ENCODE results near the gene GPC2.
"Not testable (repeated sequence)": the region's sequence is repeated elsewhere in the genome, so short reads cannot be mapped to it uniquely, and the experiment has no call there.

The GPC2 gene

GRCh38 chr7:100177045-100178001 is at the start of gene GPC2, which contains the start of gene STAG3:
TSS of gene GPC2 (minus strand) at chr7:100177381. CDS start at chr7:100177199, 182 bp downstream.
TSS of gene STAG3 (plus strand) at chr7:100177918. CDS start at chr7:100180557, 2,639 bp downstream.
- peak; percentile 96 for DNase-seq

- not testable (repeated sequence) for DNase-seq
These were observed 47.7 kb upstream of the GPC2 start for GRCh38 chr7:100224891-100225290.

DNA sequence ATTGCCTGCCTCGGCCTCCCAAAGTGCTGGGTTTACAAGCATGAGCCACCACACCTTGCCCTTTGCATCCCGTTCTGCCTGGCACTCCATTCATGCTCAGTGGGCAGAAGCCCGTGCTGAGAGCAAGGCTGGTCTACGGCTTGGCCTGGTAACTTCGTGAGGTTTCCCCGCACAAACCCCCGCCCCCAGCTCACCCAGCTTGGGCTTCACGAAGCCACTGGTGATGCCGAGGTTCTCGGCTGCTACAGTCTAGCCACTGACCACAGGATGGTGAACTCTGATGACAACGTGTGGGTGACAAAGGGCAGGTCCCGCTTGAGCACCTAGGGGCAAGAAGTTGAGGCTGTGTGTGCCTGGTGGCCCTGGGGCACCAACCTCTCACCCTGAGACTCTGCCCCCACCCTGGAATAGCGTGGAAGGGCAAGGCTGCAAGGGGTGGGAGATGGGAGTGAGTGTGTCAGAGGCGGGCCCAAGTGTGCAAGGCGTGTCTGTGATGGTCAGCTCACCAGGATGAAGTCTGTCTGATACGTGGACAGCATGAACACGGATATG is 46.3 kb upstream of the GPC2 start:
- DNase-seq, result not testable (repeated sequence)

DNA sequence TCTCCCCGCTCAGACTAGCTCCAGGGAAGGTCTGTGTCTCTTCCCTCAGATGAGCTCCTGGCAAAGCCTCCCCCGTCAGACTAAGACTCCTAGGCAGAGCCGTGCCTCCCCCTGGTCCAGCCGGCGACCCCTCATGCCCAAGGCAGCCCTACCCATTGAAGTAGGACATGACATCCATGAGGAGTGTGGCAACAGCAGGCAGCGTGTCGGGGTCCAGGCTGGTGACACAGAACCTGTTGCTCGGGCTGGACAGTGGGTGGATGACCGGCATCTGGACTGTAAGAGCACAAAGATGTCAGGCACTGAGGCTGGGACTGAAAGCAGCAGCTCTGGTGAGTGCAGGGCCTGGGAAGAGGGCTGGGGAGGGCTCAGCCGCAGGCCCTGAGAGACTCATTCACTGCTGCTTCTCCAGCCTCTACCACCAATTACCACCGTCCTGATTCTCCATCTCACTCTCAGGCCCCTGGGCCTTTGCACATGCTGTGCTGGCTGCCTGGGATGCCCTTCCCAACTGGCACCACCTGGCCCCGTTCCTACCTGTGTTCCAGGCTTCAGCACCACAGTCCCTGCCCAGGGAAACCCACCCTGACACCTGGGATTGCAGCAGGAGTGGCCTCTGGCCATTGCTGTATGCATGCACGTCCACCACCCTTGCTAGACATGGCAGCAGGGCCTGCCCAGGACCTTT is 45.4 kb upstream of the GPC2 start:
- DNase-seq, result no peak

DNA sequence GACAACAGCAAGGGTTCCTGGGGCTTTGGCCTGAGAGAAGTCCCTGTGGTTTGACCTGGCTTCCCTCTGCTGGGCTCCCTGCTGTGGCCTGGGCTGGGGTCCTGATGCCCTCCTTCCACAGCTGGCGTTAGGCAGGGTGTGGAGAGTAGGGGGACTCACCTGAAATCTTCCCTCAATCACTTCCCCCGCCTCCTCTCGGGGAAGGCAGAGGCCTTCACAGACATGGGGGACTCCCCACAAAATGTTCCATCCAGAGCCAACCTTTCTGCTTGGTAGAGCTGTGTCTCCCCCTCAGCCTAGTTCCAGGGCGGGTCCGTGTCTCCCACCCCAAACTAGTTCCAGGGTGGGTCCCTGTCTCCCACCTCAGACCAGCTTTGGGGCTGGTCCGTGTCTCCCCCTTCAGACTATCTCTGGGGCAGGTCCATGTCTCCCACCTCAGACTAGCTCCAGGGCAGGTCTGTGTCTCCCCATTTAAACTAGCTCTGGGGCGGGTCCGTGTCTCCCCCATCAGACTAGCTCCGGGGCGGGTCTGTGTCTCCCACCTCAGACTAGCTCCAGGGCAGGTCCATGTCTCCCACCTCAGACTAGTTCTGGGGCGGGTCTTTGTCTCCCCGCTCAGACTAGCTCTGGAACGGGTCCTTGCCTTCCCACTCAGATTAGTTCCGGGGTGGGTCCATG is 44.7 kb upstream of the GPC2 start:
- no peak for DNase-seq

DNA sequence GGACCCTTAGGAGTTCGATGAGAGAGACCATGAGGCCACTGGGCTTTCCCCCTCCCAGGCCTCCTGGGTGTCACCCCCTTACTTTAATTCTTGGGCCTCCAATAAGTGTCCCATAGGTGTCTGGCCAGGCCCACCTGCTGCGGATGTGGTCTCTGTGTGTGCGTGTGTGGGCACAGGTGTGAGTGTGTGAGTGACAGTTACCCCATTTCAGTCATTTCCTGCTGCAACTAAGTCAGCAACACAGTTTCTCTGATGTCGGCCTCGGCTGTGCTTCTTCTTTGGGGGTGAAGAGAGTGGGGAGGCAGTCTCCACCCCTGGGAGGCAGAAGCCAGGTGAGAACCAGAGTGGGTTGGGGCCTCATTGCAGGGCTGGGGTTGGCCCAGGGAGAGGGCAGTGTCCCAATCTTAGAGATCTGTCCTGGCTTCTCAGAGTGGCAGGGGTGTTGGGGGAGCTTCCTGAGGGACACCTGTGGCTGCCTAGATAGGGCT is 44.1 kb upstream of the GPC2 start:
- DNase-seq, result no peak

GRCh38 chr7:100220586-100221230 is 43.5 kb upstream of the GPC2 start:
- no peak for DNase-seq

GRCh38 chr7:100219801-100220585 is 42.8 kb upstream of the GPC2 start, which contains the start of gene PVRIG:
TSS of gene PVRIG (plus strand) at chr7:100219949. CDS start at chr7:100219971, 22 bp downstream.
- not testable (repeated sequence) for DNase-seq

DNA sequence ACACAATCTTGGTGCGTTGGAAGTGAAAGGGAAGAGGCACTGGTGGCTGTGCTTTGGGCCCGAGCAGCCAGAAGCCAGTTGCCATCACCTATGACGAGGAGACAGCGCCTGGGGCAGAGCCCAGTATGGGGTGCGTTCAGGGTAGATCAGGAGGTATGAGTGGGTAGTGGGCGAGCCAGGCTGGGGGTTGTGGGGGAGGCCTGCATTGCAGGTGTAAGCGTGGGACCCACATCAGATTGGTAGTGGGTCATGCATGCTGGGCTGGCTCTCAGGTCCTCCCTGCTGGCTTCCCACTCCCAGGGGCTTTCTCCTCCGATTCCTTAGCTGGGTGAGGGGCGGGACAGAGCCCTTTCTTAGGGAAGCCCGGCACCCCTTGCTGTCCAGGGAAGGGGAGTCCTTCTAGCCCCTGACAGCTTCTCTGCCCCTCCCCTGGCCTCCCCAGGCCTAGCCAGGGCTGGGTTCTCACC is 42.1 kb upstream of the GPC2 start:
- DNase-seq, result no peak

- DNase-seq, result peak; percentile 58
These were observed 40.8 kb upstream of the GPC2 start for GRCh38 chr7:100217934-100218333.

GRCh38 chr7:100215895-100216294 is 38.7 kb upstream of the GPC2 start:
- DNase-seq, result no peak

DNA sequence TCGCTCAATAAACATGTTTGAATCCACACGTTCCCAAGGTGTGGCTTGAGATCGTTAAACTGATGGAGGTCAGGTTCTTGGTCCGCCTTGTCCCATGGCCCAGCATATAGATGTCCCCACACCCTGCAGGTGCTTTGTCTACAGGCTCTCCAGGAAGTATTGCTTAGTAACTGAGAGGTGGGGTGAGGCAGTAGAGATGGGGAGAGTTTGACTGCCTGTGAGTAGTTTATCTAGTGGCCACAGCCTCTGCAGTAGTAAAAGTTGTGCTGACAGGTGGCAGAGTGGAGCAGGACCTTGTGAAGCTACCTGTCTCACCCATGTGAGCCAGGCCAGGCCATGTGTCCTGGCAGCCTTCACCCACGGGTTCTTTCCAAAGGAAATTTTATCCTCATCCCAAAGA is 37.2 kb upstream of the GPC2 start:
- not testable (repeated sequence) for DNase-seq

DNA sequence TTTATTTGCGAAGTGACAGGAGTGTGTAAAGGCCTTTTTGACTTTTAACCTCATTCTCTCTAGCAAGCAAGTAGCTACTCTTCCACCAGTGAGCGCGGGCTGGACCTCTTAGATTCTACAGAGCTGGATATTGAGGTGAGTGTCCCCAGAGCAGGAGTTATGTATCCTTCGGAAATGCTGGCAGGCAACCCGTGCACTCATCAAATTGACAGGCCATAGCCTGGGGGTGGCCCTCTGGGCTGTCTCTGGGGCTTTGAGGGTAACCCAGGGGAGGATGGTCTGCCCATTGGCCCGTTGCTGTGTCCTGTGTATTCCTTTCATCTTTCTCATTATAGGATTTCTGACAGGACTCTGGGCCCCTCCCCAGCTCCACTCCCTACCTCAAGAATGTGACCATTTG is 36.5 kb upstream of the GPC2 start:
- DNase-seq, result no peak

- DNase-seq, result no peak
These were observed 35.6 kb upstream of the GPC2 start for GRCh38 chr7:100212631-100213286.

GRCh38 chr7:100211342-100211780 is 34.2 kb upstream of the GPC2 start:
- no peak for DNase-seq

DNA sequence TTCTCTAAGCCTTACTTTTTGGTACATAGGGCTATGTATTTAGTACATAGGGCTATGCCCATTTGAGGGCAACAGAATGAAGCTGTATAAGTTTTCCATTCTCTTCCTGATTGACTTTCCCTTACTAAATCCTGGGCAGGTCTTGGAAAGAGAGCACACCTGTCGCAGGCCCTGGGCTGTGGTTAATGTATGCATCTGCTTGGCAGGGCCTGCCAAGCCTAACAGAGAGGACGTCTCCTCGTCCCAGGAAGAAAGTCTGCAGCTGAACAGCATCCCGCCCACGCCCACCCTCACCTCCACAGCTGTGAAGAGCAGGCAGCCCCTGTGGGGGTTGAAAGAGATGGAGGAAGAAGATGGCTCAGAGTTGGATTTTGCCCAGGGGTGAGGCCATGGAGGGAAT is 33.6 kb upstream of the GPC2 start:
- DNase-seq, result no peak

DNA sequence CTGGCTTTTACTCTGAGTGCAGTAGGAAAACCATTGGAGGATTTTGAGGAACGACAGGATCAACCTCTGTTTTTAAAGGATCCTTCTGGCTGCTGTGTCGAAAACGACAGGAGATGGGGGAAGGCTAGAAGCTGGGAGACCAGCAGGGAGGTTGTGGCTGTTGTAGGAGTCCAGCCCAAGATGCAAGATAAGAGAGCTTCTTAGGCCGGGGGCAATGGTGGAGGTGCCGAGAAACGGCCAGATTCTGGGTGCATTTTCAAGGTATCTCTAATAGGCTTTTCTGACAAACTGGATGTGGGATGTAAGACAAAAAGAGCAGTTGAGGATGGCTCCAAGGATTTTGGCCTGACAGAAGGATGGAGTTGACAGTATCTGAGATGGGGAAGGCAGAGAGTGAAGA is 32.3 kb upstream of the GPC2 start:
- no peak for DNase-seq

DNA sequence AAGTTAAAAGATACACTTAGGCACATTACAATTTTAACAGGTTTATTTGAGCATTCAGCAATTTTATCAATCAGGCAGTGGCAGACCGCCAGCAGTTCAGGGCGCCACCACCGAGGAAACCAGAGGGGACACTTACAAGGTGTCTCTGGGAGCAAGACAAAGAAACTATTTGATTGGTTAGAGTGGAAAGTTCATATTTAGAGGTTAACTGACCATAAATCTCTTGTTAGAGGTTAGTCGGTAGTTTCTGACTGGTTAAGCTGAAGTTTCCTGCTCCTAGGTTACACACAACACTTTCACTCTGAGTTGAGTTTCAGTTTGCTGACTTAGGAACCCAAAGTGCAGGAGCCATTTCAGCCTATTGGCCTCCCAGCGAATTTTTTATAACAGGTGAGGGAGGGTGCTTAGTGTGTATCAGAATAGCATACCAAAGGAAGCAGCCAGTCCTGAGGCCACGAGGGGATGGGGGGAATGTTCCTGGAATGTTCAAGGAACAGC is 31.8 kb upstream of the GPC2 start:
- peak; percentile 30 for DNase-seq

- DNase-seq, result no peak
These were observed 27.3 kb upstream of the GPC2 start for GRCh38 chr7:100204454-100204853.

- DNase-seq, result no peak
These were observed 23.5 kb upstream of the GPC2 start for GRCh38 chr7:100200693-100201092.

Data from MV-4-11 (cell line).